ENCODE measurements around the gene SMARCD3.

SMARCD3 gene

DNA sequence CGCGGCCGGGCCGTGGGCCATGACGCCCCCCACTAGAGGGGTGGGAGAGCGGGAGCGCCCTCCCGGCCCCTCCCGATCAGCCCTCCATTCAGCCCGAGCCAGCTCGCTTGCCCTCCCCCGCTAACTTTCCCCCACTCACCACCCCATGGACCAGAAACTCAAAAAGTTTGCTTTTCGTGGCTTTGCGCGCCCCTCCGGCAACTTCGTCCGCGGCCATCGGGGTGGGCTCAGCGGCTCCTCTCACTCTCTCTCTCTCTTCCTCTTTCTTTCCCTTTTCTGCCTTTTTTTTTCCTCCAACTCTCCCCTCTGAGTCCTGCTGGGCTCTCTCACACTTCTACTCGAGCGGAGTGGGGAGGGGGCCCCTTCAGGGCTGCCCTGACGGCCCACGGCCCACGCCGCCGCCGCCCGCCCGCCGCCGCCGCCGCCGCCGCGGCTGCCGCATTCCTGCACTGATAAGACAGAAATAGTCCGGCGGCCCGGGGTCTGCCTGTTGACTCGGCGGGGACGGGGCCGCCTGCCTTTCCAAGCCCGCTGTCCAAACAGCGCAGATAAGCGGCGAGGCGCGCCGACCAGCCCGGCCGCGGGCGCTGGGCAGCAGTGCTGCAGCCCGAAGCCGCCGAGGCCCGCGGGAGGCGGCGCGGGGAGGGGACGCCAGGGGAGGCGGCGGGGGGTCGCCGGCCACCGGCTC is at the start of gene SMARCD3:
TSS of gene SMARCD3 (minus strand) at position 349 of the 688 bp plus-strand sequence. CDS start at position 217, 132 bp downstream.
- DNase-seq: peak; percentile 22 to 35

DNA sequence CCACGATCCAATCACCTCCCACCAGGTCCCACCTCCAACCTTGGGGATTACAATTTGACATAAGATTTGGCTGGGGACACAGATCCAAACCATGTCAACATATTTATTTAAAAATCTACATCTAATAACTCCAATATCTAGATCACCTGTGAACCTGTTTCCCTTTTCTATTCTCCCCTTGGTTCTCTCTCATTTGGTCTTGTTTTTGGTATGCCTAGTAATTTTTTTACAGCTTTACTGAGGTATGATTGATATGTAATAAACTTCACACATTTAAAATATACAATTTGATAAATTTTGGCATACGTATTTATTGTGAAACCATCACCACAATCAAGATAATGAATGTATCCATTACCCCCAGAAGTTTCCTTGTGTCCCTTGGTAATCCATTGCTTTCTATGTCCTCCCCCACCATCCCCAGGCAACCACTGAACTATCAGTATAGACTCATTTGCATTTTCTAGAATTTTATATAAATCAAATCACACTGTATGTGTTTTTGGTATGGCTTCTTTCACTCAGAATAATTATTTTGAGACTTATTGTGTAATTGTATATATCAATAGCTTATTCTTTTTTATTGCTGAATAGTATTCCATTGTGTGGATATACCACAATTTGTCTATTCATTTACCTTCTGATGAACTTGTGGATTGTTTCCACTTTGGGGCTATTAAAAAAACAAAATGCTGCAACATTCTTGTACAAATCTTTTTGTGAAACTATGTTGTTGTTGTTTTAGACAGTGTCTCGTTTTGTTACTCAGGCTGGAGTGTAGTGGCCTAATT is 47.9 kb upstream of the SMARCD3 start:
- DNase-seq: no peak

DNA sequence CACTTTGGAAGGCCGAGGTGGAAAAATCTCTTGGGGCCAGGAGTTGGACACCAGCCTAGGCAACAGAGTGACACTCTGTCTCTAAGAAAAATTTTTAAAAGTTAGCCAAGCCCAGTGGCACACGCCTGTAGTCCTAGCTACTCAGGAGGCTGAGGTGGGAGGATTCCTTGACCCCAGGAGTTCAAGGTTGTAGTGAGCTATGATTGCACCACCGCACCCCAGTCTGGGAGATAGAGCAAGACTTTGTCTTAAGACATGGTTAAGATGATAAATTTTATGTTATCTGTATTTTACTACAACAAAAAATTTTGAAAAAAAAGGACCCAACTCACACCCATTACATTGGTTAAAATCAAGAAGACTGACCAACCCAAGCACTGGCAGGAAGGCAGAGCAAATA is 44.4 kb upstream of the SMARCD3 start:
- DNase-seq: no peak

DNA sequence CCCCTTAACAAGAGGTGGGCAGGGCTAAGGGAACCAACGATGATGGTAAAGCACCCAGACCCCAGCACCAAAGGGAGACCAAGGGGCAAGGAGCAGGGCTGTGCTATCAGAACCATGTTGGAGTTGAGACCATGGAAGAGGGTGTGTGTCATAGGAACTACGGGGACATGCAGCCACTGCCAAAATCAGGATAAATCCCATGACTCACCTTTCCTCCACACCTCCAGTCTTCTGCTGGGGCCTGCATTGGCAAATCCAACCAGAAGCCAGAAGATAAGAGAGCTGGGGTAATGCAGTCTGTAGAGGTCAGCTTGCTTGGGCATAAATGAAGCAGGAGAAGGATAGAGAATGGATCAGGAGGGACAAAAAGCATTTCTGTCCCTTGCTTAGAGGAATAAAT is 42.7 kb upstream of the SMARCD3 start:
- no peak for DNase-seq

DNA sequence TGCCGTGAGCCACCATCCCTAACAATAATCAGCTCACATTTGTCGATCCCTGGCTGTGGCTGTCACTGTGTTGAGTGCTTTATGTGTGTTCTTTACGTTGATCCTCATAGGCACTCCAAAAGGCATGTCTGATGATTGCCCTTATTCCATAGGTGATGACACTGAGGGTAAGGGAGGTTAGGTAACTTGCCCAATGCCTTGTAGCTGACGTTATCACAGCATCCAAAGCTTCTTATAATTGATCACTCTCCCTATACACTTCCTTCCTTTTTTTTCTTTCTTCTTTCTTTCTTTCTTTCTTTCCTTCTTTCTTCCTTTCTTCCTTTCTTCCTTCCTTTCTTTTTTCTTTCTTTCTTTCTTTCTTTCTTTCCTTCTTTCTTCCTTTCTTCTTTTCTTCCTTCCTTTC is 41.9 kb upstream of the SMARCD3 start:
- DNase-seq: no peak

DNA sequence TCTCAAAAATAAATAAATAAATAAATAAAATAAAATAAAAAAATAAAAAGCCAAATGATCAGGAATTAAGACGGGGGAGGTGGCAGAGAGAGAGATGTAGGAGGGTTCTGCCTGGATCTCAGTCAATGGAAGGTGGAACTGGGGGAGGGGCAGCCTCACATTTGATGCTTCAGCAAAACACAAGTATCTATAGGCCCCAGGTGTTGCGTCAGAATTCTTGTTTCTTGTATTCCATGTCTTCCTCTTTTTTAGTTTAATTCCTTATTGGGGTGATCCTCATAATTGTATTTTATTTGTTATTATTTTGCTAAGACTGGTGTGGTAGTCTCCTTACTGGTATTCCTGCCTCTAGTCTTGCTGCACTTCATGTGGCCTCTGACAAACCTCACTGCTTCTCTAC is 41.4 kb upstream of the SMARCD3 start:
- DNase-seq: no peak

DNA sequence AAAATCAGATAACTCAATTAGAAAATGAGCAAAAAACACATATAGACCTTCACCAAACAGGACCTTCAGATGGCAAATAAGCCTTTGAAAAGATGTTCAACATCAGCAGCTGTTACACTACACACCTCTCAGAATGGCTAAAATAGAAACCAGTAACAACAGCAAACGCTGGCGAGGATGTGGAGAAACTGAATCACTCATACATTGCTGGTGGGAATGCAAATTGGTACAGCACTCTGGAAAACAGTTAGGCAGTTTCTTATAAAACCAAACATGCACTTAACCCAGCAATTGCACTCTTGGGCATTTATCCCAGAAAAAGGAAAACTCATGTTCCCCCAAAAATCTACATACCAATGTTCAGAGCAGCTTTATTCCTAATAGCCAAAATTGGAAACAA is 37.7 kb upstream of the SMARCD3 start:
- DNase-seq: no peak

DNA sequence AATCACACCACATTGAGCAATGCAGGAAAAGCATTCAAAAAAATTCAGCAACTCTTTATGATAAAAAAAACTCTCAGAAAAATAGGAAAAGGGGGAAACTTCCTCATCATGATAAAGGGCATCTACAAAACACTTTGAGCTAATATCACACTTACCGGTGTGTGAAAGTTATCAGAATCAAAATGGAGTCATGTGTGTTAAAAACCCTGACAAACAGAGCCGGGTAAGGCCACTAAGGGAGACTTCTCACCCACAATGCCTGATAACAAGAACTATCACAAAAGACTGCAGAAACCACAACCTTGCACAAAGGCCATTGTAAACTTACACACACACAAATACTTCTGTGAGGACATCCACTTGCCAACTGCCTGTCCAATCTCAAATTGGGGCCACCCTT is 34.8 kb upstream of the SMARCD3 start:
- DNase-seq: no peak

DNA sequence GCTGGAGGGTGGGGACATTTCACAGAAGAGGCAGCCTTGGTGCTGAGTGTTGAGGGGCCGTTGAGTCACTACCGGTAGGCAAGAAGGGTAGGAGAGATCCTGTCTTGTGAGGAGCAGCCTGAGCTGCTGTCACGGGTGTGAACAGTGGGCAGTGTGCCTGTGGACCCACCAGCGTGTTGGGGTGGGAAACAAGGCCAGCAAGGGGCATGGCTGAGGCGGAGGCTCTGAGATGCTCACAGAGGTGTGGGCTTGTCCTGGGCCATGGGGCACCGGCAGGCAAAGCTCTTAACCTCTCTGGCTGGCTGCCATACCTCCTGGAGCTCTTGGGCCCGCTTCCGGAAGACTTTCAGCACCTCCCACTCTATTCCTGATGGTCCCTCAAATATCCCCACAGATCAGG is 33.6 kb upstream of the SMARCD3 start:
- DNase-seq: no peak

DNA sequence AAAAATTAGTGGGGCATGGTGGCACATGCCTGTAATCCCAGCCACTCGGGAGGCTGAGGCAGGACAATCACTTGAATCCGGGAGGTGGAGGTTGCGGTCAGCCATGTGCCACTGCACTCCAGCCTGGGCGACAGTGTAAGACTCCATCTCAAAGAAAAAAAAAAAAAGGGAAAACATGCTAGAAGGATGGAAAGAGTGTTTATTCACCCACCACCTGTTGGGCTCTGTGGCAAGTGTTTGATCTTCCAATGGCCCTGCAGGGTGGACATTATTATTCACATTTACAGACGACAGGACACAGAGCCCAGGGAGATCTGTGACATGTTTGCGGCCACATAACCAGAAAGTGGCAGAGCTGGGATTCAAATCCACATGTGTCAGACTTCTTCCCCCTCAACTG is 33.2 kb upstream of the SMARCD3 start:
- no peak for DNase-seq

DNA sequence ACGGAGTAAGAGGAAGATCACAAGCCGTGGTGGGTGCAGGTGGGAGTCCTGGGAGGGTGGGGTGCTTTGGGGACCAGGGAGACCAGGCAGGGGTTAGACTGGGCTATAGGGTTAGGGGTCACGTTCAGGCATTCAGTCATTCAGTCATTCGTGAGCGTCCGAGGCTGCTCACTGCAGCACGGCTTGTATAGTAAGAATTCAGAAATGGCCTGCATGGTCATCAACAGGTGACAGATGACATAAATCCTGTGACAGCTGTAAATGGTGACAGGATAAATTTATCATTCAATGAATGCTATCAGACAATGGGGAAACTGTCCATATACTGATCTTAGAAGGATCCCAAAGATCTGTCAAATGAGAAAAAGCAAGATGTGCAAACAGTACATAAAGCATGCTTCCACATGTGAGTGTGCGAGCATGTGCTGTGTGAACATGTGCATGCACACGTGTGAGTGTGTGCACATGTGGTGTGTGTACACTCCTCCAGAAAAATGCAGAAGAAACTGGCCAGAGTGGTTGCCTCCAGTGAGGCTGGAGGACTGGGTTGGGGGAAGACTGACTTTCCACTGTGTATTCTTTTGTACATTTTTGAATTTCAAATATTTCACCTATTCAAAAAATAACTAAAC is 32.0 kb upstream of the SMARCD3 start:
- DNase-seq: no peak

DNA sequence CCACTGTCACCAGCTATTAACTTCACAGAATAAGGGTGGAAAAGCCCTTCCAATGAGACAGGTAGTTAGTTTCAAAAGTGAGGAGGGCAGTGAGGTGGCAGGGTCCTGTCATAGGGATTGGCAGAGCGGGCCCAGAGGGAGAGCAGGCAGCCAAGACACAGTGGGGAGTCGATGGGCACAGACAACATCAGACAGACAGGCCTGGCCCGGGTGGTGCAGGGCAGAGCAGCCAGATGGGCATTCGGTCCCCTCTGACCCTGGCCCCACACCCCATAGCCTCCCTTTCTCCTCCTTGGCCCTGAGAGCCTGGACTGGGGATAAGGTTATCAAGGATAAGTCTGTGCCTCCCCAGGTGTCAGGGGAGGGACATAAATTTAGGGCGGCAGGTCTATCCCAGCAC is 31.4 kb upstream of the SMARCD3 start:
- no peak for DNase-seq

DNA sequence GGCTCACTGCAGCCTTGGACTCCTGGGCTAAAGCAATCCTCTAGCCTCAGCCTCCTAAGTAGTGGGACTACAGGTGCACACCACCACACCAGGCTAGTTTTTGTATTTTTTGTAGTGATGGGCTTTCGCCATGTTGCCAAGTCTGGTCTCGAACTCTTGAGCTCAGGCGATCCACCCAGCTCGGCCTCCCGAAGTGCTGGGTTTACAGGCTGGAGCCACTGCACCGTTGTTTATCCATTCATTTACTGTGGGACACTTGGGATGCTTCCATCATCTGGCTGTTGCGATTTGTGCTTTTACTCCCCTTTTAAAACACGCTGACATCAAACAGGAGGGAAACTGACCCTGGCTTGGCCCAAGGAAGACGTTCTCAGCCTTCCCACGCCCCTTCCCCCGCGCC is 30.5 kb upstream of the SMARCD3 start:
- no peak for DNase-seq

DNA sequence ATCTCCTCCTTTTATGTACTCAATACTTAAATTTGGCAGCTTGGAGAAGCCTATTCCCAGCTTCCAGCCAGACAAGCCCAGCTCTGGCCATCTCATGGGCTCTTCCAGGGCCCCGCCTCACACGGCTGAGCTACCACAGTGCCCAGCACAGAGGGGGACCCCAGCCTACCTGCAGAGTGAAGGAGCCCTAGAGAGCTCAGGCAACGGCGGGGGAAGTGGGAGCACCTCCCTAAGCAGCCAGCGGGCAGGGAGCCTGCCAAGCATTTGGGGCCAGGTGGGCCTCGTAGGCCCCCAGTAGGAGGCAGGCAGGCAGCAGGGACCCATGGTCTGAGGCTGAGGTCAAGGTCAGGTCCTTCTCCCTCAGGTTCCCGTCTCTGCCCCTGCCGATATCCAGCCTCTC is 29.1 kb upstream of the SMARCD3 start:
- no peak for DNase-seq

DNA sequence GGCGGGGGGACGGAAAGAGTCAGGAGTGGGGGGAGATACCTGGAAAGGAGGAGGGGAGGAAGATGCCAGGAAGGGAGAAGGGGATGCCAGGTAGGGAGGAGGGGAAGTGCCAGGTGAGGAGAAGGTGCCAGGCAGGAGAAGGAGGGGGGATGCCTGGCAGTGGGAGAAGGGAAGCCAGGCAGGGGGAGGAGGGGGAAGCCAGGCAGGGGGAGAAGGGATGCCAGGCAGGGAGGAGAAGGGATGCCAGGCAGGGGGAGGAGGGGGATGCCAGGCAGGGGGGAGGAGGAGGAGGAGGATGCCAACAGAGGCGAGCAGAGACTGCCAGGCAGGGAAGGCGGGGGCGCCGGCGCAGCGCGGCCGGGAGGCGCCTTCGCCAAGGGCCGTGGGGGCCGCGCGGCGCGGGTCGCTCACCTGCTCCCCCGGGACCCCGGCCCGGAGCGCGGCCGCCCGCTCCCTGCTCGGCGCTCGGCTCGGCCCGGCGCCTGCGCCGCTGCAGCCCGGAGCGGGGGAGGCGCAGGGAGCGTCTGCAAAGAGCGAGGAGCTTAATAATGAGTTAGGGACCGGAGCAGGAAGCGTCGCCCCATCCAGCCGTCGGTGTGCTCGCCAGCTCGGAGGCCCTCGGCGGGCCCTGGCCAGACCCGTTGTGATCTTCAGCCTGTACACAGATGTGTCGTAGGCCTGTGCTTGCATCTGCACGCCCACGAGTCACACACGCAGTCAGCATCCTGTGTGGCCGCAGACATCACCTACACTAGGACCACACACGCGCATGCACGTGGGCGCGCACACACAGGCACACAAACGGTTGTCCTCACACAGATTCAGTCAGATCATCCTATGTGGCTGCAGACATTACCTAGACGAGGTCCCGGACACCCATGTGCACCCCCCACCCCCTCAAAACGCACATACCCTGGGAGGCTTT is 28.4 kb upstream of the SMARCD3 start:
- DNase-seq: peak; percentile 68 to 84

DNA sequence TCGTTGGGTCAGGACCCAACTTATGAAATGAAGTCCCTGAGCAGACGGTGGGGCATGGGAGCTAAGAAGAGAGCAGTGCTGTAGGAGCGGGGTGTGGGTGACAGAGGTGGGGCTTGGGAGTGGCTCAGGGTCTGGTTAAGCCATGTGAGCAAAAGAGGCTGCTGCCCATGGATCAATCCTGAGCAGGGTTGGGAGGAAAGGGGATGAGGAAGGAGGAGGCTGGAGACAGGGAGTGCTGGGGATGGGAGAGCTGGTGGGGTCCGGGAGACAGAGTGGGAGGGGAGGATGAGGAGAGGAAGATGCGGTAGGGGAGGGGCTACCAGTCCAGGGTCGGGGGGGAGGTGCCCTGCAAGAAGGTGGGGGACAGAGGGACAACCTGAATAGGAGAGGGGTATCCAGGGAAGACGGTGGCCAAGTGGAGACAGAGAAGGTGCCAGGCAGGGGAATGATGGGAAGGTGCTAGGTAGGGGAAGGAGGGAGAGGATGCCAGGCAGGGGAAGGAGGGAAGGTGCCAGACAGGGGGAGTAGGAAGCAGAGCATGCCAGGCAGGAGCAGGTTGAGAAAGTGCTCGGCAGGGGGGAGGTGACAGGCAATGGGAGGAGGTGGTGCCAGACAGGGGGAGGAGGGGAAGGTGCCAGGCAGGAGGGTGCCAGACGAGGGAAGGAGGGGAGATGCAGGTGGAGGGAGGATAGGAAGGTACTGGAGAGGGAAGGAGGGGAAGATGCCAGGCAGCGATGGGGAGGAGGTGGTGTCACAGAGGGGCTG is 27.5 kb upstream of the SMARCD3 start:
- DNase-seq: peak; percentile 52 to 54

DNA sequence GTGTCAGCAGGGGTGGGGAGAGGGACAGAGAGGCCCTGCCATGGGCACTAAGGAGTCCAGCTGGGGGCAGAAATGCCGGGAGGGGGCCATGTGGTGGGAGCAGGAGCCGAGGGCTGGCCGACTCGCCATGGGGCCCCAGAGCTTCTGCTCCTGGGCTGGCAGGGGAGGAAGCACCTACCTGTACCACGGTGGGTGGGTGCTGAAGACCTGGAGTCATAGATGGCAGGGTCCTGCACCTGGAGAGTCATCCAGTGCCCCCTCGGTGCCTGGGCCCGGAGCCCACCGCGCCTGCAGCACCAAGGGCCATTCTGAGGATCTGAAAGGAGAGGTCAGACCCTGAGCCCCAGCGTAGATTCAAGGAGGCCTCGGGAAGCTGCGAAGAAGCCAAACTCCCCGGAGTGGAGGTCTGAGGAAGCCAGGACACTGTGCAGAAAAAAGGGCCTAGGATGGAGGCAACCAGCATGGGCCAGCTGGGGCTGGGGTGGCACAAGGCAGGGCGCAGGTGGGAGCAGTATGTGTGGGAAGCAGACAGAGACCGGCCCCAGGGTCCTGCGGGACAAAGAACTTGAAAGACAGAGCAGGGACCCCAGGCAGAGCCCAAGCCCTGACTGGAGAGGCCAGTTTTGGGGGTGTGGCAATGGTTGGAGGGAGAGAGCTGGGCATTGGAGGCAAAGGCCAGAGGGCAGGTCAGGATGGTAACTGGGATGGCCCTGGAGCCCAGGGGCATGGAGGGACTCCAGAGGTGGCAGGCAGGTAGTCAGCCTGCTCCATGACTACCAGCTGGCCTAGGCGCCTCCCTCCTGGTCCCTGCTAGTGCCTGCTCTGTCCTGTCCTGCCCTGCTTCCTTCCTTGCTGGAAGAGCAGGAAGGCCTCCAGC is 26.7 kb upstream of the SMARCD3 start:
- DNase-seq: no peak

DNA sequence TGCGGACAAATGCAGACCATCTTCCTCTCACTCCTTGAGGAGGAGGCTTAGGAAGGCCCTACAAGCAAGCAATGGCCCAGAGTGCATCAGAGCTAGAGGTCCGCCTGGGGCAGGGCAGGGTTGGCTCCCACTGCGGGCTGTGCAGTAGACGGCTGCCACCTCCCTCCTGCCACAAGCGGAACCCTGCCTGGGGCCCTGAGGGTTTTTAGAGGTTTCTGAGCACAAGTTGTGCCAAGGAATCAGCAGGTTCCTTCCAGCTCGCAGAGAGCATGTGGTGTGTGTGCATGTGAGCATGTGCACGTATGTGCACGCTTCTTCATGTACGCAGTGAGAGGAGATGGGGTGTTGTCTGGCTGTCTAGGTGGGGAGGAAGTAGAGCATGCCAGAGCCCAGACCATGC is 25.9 kb upstream of the SMARCD3 start:
- DNase-seq: no peak

DNA sequence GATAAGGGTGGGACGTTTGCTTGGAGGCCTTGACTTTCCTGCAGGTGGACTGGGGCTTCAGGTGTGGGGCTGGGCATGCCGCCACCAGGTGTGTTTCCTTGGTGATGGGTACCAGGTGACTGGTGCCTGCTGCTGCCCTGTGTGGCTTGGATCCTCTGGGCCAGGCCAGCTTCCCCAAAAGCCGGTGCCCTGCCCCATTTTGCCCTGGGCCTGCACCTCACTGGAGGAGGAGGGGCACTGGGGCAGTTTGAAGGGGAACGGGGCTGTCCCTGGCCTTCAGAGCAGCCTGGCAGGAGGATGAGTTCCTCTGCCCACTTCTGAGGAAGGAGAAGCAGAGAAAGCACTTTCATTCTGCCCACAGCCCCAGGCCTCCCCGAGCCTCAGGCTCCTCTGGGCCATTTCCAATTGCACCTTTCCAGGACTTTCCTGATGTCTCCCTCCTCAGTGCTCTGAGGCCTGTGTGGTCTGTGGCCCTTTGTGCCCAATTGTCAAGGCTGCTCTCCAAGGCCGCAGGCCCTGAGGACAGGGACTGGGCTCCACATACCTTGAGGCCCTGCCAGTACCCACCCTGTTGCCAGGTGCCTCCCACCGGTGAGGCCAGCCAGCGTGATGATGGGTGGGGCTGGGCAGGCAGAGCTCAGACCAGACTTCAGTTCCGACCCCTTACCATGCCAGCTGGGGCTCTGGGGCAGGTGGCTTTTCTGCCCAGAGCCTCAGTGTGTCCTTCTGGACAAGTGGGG is 25.3 kb upstream of the SMARCD3 start:
- no peak for DNase-seq

DNA sequence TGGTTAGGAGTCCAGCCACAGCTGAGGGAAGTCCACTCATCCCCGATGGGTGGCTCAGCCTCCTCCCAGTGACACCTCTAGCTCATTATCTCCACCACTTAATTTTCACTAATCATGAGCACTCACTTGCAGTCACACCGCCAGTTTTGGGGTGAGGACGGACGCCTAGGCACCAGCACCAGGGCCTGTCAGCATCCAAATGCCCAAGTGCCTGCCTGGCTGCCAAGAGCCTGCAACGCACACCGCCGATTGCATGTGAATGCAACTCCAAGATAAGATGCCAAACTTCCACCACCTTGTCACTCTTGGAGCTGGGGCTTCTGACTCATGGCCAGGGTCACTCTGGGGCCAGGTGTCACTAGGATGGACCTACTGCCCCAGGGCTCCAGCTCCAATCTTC is 24.4 kb upstream of the SMARCD3 start:
- no peak for DNase-seq

All from NCI-H2081 (cell line).